COLO829 (cell line): ENCODE data around the gene PRRX2.

Experiments used
- DNase-seq: peaks from one replicate; pipeline ENCODE4 v3.0.0; 2012; ENCODE audit warnings: low spot score

Gene PRRX2

DNA sequence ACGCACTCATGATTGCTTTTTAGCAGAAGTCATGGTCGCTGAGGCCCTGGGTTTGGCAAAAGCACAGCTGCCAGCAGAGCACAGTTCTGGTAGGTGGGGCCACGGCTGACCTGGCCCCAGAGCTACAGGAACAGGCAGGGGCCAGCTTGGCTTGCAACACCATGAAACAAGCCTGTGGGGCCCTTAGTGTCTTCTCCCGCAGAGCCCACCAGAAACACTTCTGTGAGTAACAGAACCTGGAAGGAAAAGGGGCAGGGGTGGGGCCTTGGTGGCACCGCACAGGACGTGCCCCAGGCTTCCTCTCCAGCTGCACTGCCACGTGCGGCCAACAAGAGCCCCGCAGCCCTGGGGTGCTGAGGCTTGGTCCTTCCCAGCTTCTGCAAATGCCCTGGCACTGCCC, 28.3 kb upstream of the PRRX2 start:
- DNase-seq = no peak

DNA sequence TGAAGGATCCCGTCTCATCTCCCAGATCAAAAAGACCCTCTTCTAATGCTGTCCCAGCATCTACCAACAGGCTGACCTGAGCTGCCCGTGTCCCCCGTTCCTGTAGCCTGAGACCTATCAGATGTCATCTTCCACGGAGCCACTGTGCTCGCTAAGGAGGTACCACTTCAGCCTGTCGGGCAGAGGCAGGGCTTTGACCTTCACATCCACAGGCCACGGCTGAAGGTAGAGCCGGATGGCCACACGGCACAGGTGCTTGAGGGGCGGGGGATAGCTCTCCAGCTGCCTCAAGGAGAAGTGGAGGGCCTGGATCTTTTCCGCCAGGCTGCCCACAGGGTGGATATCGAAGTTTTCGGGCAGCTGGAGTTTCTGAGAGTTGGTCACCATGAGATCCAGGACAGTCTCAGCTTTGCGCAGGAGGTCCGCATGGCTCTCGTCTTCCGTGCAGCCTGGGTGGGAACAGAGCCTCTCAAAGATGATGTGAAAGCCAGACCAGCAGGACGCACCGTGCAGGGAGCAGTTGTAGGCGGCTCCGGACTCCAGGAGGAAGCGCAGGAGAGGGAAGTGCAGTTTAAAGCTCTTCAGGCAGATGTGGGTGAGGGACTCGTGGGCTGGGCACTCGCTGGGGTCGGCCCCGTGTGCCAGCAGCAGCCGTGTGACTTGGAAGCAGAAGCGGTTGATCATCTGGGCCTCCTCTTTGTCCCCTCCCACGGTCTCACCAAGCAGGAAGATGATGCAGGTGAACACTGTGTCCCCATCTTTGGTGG, 27.6 kb upstream of the PRRX2 start:
- no peak for DNase-seq

DNA sequence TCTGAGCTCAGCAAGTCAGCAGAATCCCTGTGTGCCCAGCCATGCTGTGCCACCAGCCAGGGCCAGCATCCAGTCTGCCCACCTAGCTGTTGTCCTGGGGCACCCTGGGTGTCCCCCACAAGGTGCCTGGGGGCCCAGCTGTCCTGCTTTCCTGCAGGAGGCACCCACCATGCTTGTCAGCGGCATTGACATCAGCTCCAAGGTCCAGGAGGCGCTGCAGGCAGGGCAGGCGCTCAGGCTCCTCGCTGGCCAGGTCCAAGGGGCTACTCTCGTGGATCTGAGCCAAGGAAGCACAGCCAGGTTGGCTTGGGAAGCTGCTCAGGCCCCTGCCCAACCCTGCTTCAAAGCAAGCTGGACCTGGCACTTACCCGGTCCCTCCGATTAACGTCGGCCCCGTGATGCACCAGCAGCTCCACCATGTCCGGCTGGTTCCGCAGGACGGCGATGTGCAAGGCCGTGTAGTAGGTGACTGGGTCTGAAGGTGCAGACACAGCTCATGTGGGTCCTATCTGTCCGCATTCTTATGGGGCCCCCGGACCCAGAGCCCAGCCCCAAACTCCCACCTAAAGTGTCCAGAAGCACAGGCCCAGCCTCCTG, 26.3 kb upstream of the PRRX2 start:
- DNase-seq = no peak

DNA sequence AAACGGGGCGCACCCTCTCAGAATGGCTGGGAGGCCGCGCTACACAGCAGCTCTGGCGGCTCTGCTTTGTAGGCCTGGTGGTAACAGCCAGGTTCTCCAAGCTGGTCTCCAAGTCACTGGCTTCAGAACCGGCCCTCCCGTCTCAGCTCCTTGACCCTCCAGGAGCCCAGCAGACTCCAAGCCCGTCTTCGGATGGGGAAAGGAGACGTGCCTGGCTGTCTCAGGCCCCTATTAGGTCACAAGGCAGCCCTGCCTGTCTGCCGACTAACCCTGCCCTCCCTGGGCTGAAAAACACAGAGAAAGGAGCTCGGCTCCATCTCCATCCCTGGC, 25.7 kb upstream of the PRRX2 start:
- no peak for DNase-seq

DNA sequence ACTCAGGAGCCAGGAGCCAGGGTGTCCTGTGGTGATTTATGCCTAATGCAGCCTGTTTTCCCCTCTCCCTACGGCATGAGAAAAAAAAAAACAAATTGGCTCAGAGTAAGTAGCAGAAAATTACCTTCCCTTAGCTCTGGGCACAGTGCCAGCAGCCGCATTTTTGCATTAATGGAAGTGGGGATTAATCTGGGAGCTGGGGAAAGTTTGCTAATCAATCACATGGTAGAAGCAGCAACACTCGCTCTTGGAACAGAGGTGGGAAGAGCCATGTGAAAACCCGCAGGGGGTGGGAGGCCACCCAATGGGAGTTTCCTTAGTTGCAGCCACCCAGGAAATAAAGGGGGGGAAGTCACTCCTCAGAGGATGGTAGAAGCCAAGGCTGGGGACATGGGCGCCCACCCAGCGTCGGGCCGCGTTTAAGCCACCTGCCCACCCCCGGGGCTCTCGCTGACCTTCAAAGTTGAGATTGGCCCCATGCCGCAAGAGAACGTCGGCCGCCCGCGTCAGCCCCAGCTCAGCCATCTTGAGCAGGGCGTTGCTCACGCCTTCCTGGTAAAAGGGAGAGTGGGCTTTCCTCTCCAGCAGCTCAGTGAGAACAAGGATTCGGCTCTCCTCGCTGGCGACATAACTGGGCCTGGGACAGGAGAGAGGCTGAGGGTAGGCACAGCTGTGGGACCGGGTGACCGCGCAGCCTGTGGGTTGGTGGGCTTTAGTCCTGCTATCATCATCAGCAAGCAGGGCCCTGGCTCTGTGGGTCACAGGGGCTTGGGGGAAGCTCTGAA, 25.2 kb upstream of the PRRX2 start:
- DNase-seq = peak; percentile 27

DNA sequence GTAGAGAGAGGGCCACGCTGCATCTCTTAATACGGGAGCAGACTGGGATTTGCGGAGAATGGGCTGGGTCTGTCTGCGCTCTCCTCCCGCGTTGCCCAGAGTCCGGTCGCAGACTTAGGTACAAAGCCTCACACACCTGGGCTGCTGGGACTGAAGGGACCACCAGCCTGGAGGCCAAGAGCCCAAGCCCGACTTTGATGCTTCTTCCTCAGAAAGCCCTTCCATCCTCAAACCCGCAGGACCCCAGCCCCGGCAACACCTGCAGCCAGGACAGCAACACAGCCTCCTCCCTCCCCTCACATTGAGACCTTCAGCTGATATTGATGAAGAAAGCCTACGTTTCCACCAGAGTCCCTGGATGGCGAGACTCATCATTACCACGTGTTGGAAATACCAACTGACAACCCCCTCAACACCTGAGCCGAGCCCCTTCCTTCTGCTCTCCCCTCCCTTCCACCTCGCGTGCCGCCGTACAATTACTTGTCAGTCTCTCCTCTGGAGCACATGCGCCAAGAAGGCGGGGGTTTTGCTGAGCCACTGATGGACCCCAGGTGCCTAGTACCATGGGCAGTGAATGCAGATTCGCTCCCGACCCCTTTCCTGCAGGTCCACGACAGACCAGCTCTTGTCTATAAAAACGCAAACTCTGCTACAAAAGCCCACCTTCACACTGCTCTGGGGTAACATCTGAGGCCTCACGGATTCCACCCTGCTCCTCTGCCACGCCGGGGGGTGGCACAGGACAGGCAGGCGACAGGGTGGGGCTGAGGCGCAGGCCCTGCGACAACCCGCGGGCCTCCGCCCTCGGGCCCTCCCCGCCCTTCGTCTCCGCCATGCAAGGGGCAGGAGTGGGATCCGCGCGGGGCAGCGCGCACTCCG, 24.3 kb upstream of the PRRX2 start:
- no peak for DNase-seq

DNA sequence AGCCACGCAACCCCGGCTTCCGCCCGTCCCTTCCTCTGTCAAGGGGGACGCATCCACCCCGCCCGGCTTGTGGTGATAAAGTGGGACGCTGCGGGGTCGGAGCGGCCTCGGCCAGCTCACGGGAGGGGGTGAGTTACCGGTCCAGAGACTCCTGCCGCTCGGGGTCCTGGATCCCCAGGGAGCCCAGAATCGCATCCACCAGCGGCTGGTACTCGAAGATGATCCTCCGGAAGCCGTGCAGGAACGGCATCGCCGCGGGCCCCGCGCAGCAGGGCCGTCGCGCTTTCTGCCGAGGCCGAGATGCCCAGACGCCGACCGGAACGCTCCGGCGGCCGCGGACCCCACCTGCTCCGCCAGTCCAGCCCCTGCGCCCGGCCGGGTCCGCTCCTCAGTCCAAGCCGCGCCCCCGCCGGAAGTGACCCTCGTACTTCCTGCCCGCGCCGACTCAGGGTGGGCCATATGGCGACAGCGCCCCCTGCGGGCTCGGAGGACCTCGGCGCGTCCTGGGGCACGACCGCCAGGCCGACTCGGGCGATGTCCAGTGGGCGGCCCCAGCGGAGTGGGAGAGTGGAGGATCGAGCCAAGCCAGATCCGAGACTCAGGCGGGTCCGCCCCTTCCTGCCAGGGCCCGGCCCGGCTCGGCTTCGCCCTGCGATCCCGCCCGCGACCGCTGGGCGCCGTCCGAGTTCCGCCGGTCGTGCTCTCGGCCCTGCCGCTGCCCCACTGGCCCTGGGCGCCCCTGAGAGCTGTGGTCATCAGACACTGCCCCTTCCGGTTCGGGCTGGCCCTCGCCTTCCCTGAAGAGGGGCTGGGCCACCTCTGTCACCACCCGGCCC, 23.5 kb upstream of the PRRX2 start, which contains the start of gene ASB6:
ASB6 (minus strand) TSS at position 402 of the 836 bp plus-strand sequence; CDS start at position 250, 152 bp downstream.
- peak; percentile 100 for DNase-seq

DNA sequence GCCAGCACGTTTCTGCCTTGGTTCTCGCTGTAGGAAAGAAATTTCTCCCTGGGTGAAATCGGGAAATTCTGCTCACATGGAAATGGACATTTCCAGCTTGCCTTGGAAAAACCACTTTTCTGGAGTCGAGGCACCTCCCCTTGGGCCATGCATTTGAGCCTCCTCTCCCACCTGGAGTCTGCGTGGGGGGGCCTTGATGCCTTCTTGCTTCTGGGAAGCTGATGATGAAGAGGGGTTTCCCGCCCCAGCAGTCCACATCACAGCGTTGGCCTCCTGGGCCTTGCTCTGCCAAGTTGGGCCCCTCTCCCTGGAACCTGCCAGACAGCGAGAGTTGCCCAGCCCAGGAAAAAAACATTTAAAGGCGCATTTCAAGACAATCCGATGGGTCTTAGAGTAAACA, 21.7 kb upstream of the PRRX2 start:
- no peak for DNase-seq

DNA sequence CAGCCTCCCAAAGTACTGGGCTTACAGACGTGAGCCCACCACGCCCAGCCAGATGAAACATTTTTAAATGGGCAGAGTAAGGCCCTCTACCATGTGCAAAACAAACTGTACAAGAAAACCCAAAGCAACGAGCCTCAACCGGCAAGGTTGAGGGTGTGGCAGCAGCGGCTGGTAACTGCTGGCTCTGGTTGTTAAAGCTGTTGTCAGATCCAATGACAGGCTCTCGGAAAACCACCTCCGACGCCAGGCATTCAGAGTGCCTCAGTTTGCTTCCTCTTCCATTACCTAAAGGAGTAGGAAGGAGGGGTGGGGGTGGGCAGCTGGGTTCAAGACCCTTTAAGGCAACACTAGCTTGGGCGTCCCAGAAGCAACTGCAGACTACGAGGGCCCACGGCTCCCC, 21.1 kb upstream of the PRRX2 start:
- no peak for DNase-seq

DNA sequence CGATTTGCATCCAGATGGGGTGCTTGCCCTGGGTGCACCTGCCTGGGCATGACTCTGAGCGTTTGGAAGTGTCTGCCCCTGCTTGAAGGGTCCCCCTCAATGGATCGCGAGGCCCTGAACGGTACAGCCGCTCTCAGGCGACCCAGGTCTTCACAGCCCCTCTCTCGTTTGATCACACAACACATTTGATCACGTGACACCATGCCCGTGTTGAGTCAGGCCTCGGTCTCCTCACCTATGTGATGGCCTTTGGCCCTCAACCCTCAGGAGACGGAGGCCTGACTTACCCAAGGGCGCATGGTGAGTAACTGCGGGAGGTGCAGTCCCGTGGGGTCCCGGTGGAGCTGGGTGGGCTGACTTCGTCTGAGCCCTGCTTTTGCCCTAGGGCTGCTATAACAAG, 20.5 kb upstream of the PRRX2 start:
- DNase-seq = no peak

DNA sequence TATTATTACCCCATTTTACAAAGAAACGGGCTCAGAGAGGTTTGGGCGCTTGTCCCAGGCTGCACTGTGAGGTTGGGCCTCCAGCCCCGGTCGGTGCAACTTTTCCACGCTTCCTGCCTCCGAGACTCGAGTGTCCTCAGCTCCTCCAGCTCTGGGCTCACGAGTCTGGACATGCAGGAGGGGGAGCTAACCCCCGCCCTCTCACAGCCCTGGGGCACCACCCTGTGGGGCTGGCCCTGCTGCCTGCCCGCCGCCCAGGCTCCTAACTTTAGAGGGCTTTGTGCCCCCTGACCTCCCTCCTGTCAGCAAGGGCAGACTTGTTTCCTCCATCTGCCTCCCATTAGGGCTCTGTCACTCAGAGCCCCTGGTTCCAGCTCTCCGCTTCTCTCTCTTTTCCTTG, 19.2 kb upstream of the PRRX2 start:
- DNase-seq = no peak

DNA sequence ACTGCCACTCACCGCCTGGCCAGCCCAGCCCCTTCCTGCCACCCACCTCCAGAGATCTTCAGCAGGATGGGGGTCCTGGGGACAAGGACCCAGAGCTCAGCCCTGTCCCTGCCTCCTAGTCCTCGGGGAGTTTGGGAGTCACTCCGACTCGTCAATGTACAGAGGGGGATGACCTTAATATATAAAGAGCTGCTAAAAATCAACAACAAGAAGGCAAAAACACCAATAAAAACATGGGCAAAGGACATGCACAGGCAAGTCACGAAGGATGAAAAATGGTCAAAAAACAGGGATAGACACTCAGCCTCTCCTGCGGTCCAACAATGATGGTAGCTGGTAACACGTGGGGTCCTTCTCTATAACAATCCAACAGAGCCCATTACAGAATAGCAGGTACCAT, 18.8 kb upstream of the PRRX2 start:
- no peak for DNase-seq

DNA sequence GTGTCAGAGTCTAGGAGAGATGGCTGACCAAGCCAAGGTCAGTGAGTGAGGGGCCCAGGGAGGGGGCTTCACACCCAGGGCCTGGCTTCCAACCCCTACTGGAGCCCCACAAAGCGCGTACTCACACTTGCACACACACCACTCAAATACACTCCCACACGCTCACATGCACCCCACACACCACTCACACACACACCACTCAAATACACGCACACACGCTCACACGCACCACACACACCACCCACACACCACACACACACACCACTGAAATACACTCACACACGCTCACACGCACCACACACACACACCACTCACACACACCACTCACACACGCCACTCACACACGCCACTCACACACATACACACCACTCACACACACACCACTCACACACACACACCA, 17.8 kb upstream of the PRRX2 start:
- no peak for DNase-seq

DNA sequence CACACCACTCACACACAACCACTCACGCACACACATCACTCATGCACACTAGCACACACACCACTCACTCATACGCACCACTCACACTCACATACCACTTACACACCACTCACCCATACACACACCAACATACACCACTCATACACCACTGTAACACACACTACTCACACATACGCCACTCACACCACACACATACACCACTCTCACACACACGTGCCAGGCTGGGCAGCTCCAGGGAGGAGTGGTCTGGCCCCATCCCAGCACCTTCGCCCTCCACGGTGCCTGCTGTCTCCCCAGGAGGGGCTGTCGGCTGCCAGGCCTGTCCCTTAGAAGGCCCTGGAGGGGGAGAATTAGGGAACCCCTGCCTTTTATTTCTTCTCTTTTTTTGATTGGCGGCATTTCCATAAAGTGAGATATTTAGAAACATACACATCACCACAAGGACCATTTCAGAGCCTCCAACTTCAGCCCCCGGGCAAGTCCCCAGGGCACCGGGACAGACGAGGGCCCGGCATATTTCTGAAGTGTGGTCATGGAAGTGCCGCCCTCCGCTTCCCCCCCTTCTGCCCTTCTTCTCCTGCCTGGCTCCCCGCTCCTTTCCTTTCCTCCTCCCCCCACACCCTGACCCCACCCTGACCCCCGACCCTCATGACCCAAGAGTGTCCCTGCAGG, 17.2 kb upstream of the PRRX2 start:
- no peak for DNase-seq

DNA sequence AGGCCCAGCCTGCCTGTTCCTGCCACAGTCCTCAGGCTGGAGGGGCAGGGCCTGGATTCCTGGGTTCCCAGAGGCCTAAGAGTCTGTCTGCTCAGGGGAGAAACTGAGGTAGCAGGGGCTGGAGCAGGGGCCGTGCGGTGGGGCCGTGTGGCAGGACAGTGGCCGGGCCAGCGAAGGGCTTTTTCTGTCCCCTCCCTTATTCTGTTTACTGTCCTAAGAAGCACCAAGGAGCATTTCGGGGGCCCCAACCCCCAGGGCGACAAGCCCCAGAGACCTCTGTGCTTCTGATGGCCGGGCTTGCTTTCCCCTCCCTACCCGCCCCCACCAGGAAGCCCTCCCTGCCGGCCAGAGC, 16.7 kb upstream of the PRRX2 start:
- DNase-seq = no peak

DNA sequence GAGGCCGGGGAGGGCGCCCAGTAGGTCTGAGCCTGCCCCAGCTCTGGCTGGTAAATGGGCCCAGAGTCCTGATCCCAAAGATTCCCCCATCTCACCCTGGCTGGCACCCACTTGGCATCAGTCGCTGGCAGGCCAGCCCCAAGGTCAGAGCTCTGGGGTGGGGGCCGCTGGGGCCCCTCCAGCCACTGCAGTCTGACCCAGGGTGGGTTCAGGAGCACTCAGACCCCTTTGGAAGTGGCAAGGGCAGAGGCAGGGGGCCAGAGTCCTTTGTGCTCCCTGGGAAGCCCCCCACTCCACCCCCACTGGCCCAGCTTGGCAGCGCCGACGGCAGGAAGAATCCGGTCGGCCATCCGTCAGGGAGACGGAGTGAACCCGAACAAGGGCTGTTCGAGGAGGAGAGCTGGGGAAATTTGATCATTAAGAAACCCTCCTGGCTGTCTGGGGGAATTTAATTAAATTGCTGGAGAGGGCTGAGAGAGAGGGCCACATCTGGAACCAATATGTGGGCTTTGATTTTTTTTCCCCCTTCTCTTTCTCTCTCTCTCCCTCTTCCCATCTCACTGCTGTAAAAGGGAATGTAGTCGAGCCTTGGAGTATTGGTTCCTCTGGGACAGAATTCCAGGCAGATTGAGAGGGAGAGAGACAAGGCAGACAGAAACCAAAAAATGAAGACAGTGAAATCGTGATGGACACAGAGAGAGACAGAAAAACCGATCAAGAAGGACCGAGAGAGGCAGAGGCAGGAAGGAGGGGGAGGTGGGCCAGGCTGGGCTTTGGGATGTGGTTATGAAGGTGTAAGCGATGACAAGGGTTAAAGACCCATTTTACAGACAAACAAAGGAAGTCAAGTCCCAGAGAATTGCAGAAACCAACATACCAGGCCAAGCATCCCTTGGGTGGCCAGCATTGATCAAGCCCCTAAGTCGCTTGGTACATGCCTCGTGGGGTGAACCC, 15.4 kb upstream of the PRRX2 start:
- DNase-seq = no peak

DNA sequence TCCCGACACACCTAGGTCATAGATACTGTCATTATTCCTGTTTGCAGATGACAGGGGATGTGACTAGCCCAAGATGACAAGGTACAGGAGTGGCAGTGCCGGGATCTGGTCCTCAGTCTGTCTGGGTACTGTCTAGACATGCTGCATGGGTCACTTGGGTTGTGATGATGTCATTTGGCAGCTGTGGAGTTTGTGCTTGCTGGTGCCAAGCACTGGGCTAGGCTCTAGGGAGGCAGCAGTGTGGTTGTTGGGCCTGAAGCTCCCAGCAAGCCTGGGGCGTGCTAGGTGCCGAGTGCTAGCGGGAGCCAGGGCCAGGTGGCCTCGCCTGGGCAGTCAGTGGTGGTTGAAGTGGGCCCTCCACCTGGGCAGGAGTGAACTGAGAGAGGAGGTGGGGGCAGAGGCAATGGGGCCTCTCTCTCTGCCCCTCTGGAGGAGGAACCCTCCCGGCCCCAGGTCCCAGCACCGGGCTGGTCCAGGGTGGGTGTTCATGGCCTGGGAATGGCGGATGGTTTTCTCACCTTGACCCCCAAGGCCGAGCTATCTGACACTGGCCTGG, 14.7 kb upstream of the PRRX2 start:
- DNase-seq = no peak

DNA sequence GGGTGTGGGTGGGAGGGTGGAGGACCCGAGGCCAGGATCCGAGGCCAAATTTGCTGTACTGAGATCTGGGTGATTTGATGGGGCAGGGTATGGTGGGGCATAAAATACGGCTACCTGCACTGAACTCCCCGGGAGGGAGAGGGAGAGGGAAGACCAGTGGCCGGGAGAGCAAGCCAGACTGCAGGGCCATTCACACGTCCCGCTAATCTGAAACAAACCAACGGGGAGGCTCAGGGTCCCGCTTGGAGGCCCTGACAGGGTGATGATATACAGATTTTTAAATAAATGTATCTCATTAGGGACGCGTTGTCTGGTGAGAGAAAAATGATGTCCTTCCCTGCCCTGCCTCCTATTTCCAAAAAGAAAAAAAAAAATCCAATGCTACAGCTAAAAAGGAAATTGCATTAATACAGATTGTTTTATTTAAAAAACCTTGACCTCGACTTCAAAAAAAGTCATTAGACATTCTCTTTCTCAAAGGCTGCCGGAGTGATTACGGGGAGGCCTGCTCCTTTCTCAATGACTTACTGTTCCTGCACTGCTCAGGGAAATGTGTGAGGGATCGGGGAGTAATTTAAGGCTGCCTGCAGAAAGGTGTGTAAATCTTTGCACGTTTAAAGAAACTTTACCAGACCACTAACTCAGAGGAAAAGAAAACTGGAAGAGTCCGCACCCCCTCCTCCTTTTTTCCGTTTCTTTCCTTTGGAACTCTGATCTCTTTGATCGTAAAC, 11.5 kb upstream of the PRRX2 start:
- no peak for DNase-seq

DNA sequence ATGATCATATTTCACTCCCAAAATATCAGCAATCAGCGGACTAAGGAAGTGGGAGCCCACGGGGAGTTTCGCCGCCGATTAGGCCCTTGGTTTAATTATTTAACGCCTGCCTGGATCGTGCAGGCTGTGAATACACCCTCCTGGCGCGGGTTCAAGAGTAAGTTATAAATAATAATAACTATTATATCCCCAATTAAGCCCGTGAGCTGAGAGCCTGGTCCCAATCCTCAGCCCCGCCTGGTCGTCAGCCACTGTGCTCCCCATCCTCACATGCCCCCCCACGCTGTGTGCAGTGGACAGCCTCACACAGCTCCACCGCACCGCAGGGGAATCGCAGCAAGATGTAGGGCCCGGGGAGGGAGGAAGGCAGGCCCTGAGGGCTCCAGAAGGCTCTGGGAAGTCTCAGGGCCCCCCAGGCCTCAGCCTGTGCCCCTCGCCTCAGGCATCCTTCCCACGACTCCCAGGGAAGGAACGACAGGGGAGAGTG, 10.8 kb upstream of the PRRX2 start:
- no peak for DNase-seq
